Measurements from ENCODE around the gene TTC23.
A peak's percentile ranks its signal among the peaks of the same experiment; 100 is the strongest.

The TTC23 gene

DNA sequence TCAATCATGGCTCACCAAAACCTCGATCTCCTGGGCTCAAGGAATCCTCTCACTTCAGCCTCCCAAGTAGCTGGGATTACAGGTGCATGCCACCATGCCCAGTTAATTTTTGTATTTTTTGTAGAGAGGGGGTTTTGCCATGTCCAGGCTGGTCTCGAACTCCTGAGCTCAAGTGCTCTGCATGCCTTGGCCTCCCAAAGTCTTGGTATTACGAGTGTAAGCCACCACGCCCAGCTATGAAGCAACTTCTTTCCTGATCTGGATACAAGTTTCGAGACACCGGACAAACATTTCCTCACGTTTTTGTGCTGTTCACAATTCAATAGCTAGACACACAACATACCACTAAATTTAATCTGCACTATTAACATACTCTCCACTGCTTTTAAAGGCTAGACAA, 147.9 kb downstream of the TTC23 start:
- DNase-seq, result no peak

DNA sequence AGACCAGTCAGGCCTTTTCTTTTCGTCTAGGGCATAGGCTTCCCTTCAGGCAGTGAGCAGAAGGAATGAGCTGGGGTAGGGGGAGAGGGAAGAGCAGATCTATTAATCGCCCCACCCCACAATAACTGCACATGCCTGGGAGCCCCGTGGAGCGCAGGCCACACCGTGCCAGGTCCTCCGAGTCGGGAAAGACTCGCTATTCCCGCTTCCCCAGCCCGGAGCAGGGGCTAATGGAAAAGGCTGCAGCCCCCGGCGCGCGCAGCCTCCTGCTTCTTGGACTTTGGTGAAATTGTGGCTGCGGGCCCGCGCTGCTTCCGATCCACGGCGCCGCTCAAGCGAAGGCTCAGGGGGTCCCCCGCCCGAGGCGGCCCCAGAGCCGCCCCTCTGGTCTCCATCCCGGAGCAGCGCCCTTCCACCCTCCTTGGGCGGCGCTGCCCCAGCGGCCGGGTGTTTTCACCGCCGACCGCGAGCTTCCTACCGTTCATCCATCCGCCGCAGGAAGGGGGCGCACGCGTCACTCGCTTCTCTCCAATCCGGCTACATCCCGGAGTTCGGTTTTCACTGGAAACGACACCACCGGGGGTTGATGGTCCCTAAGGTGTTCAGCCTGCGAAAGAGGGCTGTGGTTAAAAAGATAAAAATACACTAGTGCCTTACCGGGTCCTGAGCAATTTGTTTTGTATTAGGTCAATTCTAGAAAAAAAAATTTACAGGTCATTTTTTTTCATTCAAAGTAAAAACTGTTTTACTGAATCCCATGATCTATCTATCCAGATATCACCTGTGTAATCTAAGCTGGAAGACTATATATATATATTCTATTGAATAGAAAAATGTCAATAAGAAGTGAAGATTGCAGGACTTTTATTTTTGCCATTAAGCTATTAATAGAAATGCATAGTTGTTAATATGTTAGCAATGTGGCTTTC, 148.9 kb downstream of the TTC23 start:
- DNase-seq, result peak; percentile 74

DNA sequence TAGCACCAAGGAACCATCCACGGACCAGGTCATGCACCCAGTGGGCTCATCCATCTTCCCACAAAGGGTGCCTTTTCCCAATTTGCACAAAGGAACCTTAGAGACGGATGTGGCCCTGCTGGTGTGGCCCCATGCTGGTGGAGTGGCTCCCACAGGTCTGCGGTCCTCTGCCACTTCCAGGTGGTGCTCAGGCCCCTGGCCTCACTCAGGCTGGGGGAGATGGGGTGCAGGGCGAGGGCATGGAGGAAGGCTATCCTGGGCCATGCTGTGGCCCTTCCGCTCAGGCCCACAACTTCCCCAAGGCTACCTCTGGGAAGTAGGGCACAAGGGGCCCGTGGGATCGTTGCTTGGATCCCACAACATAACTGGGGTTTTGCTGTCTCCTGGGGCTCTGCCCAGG, 149.7 kb downstream of the TTC23 start:
- DNase-seq, result no peak

DNA sequence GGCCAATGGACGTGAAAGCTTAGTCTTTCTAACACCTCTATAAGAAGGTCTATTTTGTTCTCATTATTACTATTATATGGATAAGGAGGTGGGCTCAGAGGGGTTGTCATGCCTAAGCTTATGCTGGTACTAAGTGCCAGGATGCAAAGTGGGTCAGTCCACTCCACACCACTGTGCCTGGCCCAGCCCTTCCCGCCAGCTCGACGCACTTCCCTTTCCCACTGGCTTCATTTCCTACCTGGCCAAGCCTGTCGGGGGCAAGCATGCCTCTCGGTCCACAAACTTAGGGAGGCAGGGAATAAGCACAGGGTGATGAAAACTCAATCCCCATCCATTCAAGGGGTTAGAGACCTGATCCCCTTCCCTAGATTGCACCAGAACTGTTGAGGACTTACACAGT, 150.4 kb downstream of the TTC23 start:
- DNase-seq, result no peak

DNA sequence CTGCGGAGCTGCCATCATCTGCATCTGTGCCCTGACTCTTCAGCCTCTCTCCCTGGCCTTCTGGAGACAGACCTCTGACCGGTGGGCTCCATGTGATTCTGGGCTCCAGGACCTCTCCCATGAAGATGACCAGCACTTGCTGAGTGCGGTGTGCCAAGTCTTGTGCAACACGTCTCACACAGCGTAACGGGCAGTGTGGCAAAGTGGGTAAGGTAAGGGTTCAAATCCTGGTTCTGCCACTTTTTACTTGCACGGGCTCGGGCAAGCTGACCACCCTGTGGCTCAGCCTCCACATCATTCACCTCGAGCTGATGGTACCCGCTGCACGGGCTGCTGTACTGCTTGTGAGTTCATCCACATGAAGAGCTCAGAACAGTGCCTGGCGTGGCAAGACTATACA, 151.0 kb downstream of the TTC23 start:
- no peak for DNase-seq

DNA sequence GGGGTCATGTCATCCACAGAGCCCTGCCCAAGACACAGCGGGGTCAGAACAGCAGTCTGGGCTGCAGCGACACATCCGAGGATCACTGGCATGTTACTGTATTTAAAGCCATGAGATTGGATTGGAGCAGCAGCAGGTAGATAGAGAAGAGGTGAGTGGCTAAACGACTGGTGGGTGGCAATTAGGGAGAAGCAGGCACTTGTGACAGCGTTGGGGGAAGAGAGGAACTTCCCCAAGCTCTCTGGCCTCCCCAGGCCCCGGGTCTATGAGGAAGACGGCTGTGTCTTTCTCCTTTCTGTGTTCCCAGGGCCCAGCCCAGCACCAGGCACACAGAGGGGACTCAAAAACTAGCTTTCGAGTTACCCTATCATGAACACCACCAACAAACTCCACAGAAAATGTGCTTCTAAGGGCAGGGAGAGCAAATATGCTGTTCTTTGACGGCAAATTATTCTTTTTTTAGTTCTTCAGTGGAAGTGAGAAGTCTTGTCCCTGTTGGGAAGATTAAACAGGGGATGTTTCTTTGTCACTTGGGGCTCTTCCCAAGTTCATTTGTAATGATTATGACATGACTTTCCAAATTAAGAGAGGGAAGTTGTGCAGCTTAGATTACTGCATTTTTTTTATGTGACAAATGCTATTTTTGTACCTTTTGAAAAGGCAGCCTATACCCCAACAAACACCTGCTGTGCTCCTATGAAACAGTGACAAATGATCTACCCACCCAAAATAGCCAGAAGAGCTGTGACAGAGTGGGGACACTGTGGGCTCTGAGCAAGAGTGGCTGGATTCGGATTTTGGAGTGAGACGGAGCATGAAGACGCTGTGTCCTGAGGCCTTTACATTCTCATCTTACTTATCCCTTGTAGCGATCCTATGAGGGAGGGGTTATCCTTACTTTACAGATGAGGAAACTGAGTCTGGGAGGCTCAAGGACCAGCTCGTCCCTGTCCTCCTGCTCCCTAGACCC, 151.7 kb downstream of the TTC23 start:
- DNase-seq, result no peak

DNA sequence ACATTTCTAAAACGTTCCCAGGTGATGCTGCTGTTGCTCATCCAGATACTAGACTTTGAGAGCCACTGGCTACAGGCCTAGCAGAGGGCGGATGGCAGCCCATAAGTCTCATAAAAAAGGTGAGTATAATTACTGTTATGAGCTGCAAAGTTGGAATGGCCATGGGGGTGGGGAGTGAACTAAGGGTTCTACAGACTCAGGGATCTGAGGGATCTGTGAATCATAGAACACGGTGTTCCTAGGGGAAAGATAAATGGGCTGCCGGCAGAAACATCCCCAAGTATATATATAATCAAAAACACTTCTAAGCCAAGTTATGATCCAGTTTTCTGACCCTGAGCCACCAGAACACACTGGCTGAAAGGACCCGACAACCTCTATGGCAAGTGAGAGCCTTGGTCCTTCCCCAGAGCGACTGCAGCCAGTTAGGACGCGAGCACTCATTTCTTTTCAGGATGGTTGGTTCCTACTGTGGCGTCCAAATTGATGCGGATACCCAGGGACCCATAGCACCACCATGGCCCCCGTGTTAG, 152.4 kb downstream of the TTC23 start:
- DNase-seq, result no peak

DNA sequence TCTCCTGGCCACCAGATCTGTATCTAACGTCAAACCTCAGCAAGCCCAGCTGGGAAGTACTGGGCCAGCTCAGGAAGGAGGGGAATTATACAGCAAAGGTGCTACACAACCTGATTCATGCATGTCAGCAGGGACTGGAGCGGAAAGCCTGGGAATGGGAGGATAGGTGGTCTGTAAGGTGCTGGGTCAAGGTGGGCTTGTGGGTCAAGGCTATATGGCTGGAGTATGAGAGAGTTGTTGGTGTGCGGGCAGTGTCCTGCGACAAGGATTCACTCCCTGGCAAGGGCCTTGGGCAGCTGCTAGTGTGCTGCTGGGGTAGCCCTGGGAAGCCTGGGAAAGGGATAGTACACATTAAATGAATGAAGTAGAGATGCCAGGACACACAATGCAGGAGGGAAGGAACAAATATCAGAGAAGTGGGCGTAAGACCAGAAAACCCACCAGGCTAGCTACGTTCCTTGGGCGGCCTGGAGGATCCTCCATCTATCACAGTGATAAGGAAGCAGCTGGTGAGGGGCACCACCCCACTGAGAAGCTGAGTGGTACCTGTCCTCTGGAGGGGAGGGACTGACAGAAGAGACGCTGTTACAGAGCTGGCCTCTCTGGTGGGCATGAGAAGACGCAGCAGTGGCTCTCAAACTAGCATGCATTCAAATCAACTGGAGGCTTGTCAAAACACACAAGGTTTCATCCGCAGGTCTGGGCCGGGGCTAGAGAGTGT, 153.0 kb downstream of the TTC23 start:
- no peak for DNase-seq

DNA sequence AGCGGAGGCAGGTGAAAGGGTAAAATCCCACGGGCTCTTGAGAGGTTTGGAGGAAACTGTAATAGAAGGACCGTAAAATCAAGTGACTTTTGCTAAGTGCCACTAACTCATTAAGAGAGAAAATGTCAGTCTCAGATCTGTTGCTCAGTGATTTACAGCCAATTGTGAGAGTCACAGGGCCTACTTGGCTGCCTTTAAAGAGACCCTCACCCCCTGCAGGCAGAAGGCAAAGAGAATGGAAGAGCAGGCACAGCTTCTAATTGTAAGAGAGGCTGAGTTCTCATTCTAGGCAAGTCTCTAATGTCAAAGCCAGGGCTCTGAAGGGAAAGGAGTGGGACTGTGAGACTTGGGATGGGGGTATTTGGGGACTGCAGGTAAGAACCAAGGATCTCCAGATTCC, 153.8 kb downstream of the TTC23 start:
- DNase-seq, result no peak

DNA sequence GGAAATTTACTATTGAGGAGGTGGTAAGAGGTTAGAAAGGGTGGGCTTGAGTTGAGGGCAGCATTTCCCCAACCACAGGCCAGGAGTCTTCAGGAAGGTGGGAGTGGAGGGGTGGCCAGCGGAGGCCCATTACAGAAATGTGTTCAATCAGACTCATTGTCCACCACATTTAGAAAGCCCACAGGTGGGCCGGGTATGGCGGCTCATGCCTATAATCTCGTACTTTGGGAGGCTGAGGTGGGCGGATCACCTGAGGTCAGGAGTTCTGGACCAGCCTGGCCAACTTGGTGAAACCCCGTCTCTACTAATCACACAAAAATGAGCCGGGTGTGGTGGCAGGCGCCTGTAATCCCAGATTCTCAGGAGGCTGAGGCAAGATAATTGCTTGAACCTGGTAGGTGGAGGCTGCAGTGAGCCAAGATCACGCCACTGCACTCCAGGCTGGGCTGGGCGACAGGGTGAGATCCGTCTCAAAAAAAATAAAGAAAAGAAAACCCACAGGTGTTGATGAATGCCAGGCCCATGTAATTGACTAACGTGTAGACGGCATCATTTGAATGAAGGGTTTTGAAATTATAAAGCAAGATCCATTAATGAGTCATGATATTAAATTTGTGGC, 156.7 kb downstream of the TTC23 start:
- no peak for DNase-seq

DNA sequence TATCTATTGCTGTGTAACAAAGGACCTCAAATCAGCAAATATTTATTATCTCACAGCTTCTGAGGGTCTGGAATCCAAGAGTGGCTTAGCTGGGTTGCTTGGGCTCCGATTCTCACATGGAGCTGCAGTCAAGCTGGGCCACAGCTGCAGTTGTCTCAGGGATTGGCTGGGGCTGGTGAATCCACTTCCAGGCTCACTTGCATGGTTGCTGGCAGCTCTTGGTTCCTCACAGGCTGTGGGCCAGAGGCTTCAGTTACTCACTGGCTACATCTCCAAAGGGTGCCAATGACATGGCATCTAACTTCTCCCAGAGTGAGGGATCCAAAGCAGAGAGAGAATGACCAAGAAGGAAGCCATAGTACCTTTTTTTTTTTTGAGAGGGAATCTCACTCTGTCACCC, 158.4 kb downstream of the TTC23 start:
- DNase-seq, result no peak

DNA sequence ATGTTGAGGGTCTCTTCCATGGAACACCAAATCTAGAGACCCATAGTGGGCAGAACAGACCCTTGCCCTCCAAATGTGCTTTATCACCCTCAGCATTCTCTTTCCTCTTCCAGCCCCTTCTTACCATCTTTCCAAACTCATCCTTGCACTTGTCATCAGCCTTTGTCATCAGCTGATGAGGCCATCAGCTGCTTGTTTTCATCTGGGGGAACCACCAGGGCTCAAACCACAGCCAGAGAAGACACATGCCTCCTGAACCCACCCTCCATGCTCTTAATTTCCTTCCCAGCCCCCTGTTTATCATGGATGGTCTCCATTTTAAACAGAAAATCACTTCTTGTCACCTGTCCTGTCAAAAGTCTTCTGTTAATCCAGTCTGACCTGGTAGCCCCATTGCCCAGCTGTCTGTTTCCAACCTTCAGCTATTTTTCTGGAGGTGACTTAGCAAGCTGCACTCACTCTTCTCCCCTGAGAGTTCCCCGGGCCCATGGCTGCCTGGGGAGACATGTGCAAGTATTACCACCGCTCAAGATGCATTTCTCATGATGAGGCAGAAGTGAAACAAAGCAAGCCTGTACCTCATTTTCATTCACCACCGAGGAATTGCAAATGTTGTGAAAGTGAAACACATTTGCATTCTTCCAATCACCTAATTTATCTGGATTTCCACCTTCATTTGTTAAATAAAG, 159.2 kb downstream of the TTC23 start:
- peak; percentile 32 for DNase-seq

DNA sequence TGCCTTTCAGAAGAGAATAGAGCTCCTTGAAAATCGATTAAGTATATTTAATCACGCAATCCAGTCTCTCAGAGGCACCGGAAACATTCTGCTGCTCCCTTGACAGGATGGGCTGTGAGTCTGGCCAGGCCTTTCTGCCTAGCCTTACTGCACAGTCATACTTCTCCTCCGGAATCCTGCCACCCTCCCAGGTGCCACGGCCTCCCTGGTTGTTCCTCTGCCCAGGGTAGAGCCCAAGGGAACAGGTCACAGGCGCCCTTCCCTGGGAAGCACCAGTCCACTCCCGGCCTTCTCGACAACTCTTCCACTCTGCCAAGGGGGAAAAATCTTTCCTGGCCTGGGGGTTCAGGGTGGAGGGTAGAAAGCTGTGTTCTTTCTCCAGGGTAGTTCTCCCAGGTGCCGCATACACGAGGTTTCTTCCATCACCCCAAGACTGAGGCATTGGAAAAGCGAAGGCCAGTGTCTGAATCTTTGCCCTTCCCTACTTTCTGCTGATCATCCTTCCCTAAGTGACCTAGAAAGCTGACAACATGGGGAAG, 161.9 kb downstream of the TTC23 start:
- DNase-seq, result no peak

DNA sequence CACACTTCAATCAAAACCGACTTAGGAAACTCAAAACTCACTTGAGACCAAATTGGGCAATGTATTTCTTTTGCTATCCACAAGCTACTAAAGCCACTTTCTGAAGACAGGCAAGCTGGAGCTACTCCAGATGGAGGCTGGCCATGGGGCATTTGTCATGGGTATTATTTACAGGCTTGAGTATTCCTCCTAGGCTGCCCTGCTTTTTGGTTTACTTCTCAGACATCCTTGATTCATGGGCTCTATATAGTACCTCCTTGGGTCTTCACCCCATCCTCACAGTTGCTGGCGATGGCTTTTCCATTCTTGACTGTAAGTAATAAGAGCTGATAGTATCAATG, 163.1 kb downstream of the TTC23 start:
- no peak for DNase-seq

Data from fibroblast of skin of back (primary cell).